Stimulated activated CD8-positive, alpha-beta memory T cell treated with anti-CD3 and anti-CD28 coated beads, Interleukin-4, amount 100 ng/mL, for 24 hours (primary cell): ENCODE results near the gene HAPLN1.

ENCODE experiments used
- DNase-seq: peaks from one replicate; pipeline ENCODE4 v3.0.0-alpha.2; 2020; ENCODE audit warnings: low read depth

The HAPLN1 gene

GRCh38 chr5:83718195-83718825 lies 2.3 kb downstream of the HAPLN1 start:
- no peak for DNase-seq

- DNase-seq = no peak
Measured at GRCh38 chr5:83715236-83716065, 5.2 kb downstream of the HAPLN1 start.

- no peak for DNase-seq
Measured at GRCh38 chr5:83714810-83715209, 5.8 kb downstream of the HAPLN1 start.

GRCh38 chr5:83711982-83712601 lies 8.6 kb downstream of the HAPLN1 start:
- no peak for DNase-seq

GRCh38 chr5:83709973-83710372 lies 10.7 kb downstream of the HAPLN1 start:
- DNase-seq = no peak

GRCh38 chr5:83708170-83708569 lies 12.5 kb downstream of the HAPLN1 start:
- no peak for DNase-seq

- DNase-seq = no peak
Measured at GRCh38 chr5:83703059-83703458, 17.6 kb downstream of the HAPLN1 start.

GRCh38 chr5:83701886-83702285 lies 18.8 kb downstream of the HAPLN1 start:
- no peak for DNase-seq

- no peak for DNase-seq
Measured at GRCh38 chr5:83689881-83690280, 30.8 kb downstream of the HAPLN1 start.

- no peak for DNase-seq
Measured at GRCh38 chr5:83688281-83688680, 32.4 kb downstream of the HAPLN1 start.

GRCh38 chr5:83687124-83687619 lies 33.5 kb downstream of the HAPLN1 start:
- no peak for DNase-seq

- no peak for DNase-seq
Measured at GRCh38 chr5:83686251-83686650, 34.4 kb downstream of the HAPLN1 start.

- DNase-seq = no peak
Measured at GRCh38 chr5:83683836-83684235, 36.8 kb downstream of the HAPLN1 start.

GRCh38 chr5:83672646-83673045 lies 48.0 kb downstream of the HAPLN1 start:
- DNase-seq = no peak

GRCh38 chr5:83672158-83672557 lies 48.5 kb downstream of the HAPLN1 start:
- DNase-seq = no peak

- no peak for DNase-seq
Measured at GRCh38 chr5:83665631-83666030, 55.0 kb downstream of the HAPLN1 start.

- DNase-seq = no peak
Measured at GRCh38 chr5:83662558-83662957, 58.1 kb downstream of the HAPLN1 start.

GRCh38 chr5:83657807-83658525 lies 62.7 kb downstream of the HAPLN1 start:
- no peak for DNase-seq

- no peak for DNase-seq
Measured at GRCh38 chr5:83654427-83654994, 66.1 kb downstream of the HAPLN1 start.

- no peak for DNase-seq
Measured at GRCh38 chr5:83653669-83654068, 67.0 kb downstream of the HAPLN1 start.

- DNase-seq = no peak
Measured at GRCh38 chr5:83645936-83646335, 74.7 kb downstream of the HAPLN1 start.

- no peak for DNase-seq
Measured at GRCh38 chr5:83644301-83644700, 76.4 kb downstream of the HAPLN1 start.
